GM19467 (cell line): ENCODE data around the gene SETD1A.
A peak's percentile ranks its signal among the peaks of the same experiment; 100 is the strongest.

Source experiments
- ATAC-seq: cut with Tn5 transposase; IDR thresholded peaks from one replicate; pipeline ENCODE4 v1.9.1; 2021; ENCODE audit warnings: mild to moderate bottlenecking, moderate library complexity; ENCODE audit not compliant: unreplicated experiment

Gene SETD1A

GRCh38 chr16:30957456-30958174 is at the start of gene SETD1A:
TSS of gene SETD1A (plus strand) at chr16:30957754. CDS start at chr16:30958732, 978 bp downstream.
- peak; percentile 57 for ATAC-seq

- no peak for ATAC-seq
These were observed 47.0 kb upstream of the SETD1A start for GRCh38 chr16:30910427-30911029.

- no peak for ATAC-seq
These were observed 44.7 kb upstream of the SETD1A start for GRCh38 chr16:30912794-30913412.

GRCh38 chr16:30914830-30915229 is 42.7 kb upstream of the SETD1A start:
- ATAC-seq = no peak

- ATAC-seq = no peak
These were observed 38.9 kb upstream of the SETD1A start for GRCh38 chr16:30918614-30919013.

GRCh38 chr16:30920891-30921290 is 36.7 kb upstream of the SETD1A start:
- no peak for ATAC-seq

GRCh38 chr16:30921459-30921747 is 36.2 kb upstream of the SETD1A start:
- no peak for ATAC-seq

GRCh38 chr16:30921748-30922419 is 35.7 kb upstream of the SETD1A start:
- ATAC-seq = no peak

GRCh38 chr16:30922420-30922959 is 35.1 kb upstream of the SETD1A start:
- ATAC-seq = peak; percentile 77

- peak; percentile 59 for ATAC-seq
These were observed 34.5 kb upstream of the SETD1A start for GRCh38 chr16:30922960-30923535.

GRCh38 chr16:30923554-30924075 is 33.9 kb upstream of the SETD1A start, which contains the start of gene FBXL19:
TSS of gene FBXL19 (plus strand) at chr16:30923572. CDS start at chr16:30925755, 2,183 bp downstream.
- no peak for ATAC-seq

- no peak for ATAC-seq
These were observed 33.3 kb upstream of the SETD1A start for GRCh38 chr16:30924076-30924912.

- no peak for ATAC-seq
These were observed 32.5 kb upstream of the SETD1A start for GRCh38 chr16:30924913-30925631.

GRCh38 chr16:30925632-30925987 is 31.9 kb upstream of the SETD1A start:
- no peak for ATAC-seq

GRCh38 chr16:30925995-30926811 is 31.4 kb upstream of the SETD1A start:
- ATAC-seq = no peak

- no peak for ATAC-seq
These were observed 30.4 kb upstream of the SETD1A start for GRCh38 chr16:30926937-30927788.

- ATAC-seq = no peak
These were observed 29.7 kb upstream of the SETD1A start for GRCh38 chr16:30927789-30928378.
